Bronchial epithelial cell (primary cell): ENCODE results near the gene RRAS2. TPM values are rescaled to one million over a fixed set of nuclear protein-coding genes. Genes with fewer than 3 reads are reported as not detected.

Experiments used
- DNase-seq: peaks from one replicate; pipeline ENCODE4 v3.0.0-alpha.2; 2010; ENCODE audit warnings: low read depth
- FAIRE-seq: peaks from 2 replicates; lab custom pipeline; 2011; peaks lifted over from hg19 to GRCh38; lab: Jason Lieb, UNC
- H3K27me3 ChIP-seq: 2 replicates; pipeline ENCODE4 v1.5.1; 2011; ENCODE audit warnings: low read length; ENCODE audit not compliant: control insufficient read depth, insufficient read depth
- H3K36me3 ChIP-seq: 2 replicates; pipeline ENCODE4 v1.5.1; 2011; ENCODE audit warnings: low read length; ENCODE audit not compliant: control insufficient read depth, insufficient read depth
- H3K4me3 ChIP-seq: 2 replicates; pipeline ENCODE4 v1.5.1; 2011; ENCODE audit warnings: mild to moderate bottlenecking, low read depth, low read length, control low read depth
- total RNA-seq: library from RNA; depleted of rRNA; stranded (reverse); fragments of >200 nt; gene quantifications from 2 replicates; pipeline ENCODE4 v1.2.1, GENCODE V29; 2014
- TF ChIP-seq, protein P1 (sequence below): IDR thresholded peaks from 2 replicates; pipeline ENCODE4 v1.5.1; 2011; ENCODE audit warnings: mild to moderate bottlenecking, moderate library complexity, low read length, control low read depth, inconsistent platforms; ENCODE audit not compliant: insufficient read depth, severe bottlenecking

Gene RRAS2
- total RNA-seq, 1 donor from 2014 or later: 235 TPM

- FAIRE-seq (no peak), DNase-seq (no peak)
- Histone ChIP-seq H3K36me3 (no peaks in the 10 kb centered on the region), H3K27me3 (no peaks in the 10 kb centered on the region), H3K4me3 (no peak overlapping the region)
- TF ChIP-seq, protein P1, sequence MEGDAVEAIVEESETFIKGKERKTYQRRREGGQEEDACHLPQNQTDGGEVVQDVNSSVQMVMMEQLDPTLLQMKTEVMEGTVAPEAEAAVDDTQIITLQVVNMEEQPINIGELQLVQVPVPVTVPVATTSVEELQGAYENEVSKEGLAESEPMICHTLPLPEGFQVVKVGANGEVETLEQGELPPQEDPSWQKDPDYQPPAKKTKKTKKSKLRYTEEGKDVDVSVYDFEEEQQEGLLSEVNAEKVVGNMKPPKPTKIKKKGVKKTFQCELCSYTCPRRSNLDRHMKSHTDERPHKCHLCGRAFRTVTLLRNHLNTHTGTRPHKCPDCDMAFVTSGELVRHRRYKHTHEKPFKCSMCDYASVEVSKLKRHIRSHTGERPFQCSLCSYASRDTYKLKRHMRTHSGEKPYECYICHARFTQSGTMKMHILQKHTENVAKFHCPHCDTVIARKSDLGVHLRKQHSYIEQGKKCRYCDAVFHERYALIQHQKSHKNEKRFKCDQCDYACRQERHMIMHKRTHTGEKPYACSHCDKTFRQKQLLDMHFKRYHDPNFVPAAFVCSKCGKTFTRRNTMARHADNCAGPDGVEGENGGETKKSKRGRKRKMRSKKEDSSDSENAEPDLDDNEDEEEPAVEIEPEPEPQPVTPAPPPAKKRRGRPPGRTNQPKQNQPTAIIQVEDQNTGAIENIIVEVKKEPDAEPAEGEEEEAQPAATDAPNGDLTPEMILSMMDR: no peak
Measured at GRCh38 chr11:14323118-14323676, 35.8 kb downstream of the RRAS2 start.

DNA sequence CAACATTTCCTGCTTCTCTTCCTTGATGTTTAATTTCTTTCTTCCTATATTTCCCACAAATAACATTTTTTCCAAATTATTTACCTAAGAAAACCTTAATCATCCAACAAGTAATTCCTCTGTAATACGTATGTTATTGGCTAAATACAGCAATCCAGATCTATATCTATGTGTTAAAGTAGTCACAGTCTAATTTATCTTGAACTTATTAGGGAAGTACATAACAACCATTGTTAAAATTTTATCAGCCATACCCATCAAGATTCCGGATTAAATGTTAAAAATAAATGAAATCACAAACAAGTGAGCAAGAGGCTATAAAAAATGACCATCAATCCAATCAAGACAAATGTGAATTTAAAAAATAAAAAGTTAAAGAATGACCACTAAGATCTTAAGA, 36.5 kb downstream of the RRAS2 start:
- Histone ChIP-seq H3K36me3 (no peaks in the 10 kb centered on the region), H3K27me3 (no peaks in the 10 kb centered on the region), H3K4me3 (no peak overlapping the region)
- FAIRE-seq: no peak
- DNase-seq: no peak
- TF ChIP-seq, protein P1: no peak

DNA sequence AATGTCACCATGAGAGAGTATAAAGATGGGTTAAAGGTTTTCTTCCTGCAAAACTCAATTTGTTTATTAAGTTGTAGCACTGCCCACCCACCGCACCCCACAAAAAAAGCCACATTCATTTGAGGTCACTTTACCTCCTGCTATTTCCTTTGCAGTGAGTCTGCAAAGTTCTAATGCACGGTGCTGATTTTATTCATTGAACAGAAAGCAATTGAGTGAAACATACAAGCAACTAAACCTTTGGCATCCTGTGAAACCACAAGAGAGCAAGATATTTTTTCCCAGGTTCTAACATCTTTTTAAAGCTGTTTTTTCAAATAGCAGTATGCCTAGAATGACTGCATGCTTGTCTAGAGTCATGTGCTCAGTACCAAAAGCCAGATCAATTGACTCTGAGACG, 39.0 kb downstream of the RRAS2 start:
- no peak for DNase-seq

GRCh38 chr11:14318581-14318981, 40.4 kb downstream of the RRAS2 start:
- TF ChIP-seq, protein P1: no peak
- Histone ChIP-seq H3K27me3 (no peaks in the 10 kb centered on the region), H3K36me3 (peaks cover 1% of the 10 kb centered on the region), H3K4me3 (no peak overlapping the region)
- FAIRE-seq (no peak), DNase-seq (peak; percentile 79)

More for the DNA sequence above, 39.0 kb downstream of the RRAS2 start:
- Histone ChIP-seq H3K27me3 (no peaks in the 10 kb centered on the region), H3K4me3 (no peak overlapping the region), H3K36me3 (peaks cover under 1% of the 10 kb centered on the region)
- TF ChIP-seq, protein P1: no peak
- no peak for FAIRE-seq

- Histone ChIP-seq H3K27me3 (no peaks in the 10 kb centered on the region), H3K36me3 (peaks cover 1% of the 10 kb centered on the region), H3K4me3 (no peak overlapping the region)
- FAIRE-seq (no peak), DNase-seq (peak; percentile 59)
- TF ChIP-seq, protein P1: no peak
Measured at GRCh38 chr11:14317659-14318325, 41.2 kb downstream of the RRAS2 start.
